ENCODE data around the gene CABLES2.

DNA sequence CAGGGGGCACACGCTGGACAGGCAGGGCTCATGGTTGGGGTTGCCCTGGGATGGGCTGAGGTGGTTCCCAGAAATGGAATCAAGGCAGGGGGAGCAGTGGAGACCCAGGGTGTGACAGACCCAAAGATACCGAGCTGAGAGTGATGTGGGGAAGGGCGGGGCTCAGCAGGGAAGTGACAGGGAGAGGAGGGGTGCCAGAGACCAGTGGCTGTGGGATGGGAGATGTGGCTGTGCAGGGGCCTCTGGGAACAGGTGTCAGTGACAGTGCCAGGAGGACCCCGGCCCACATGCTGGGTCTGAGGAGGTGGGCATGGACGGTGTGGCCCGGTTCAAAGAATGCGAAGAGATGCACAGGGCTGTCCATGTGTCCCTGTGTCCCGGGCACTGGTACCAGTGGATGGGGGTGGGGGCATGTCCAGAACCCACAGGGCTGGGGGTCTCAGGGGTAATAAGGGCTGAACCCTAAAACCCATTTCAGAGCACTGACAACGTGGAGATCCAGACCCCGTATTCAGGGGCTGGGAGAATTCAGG is 1.0 kb downstream of the CABLES2 start:
- no peak for TF ChIP-seq EZH2phosphoT487 (IDR thresholded peaks at IDR 0.05; ENCODE audit: insufficient read depth, low read depth)
- TF ChIP-seq EZH2 (IDR thresholded peaks at IDR 0.05; ENCODE audit: insufficient read depth, poor library complexity, severe bottlenecking), result no peak

Data from GM23248 (cell line).